SK-N-DZ (cell line): ENCODE measurements around the gene KRTAP29-1.

Experiments
- DNase-seq: peaks from one replicate; pipeline ENCODE4 v3.0.0-alpha.2; 2015; ENCODE audit warnings: low spot score

Gene KRTAP29-1

DNA sequence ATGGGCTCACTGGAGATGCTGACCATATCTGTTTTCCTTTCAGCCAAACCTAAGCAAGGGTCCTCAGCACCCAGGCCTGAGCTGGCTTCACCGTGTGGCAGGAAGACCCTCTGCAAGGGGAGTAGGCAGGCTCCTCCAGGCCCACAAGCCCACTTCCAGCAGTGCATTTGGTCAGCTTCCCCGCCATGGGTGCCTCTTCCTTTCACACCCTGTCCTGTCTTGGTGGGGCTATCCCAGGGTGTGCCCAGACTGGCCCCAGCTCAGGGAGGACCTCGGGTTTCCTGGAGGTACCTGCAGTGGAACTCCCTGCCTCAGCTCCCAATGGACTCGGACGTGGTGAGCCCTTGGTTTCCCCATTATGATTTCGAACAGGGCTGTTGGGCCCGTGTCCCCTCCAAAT is 25.6 kb upstream of the KRTAP29-1 start:
- no peak for DNase-seq

DNA sequence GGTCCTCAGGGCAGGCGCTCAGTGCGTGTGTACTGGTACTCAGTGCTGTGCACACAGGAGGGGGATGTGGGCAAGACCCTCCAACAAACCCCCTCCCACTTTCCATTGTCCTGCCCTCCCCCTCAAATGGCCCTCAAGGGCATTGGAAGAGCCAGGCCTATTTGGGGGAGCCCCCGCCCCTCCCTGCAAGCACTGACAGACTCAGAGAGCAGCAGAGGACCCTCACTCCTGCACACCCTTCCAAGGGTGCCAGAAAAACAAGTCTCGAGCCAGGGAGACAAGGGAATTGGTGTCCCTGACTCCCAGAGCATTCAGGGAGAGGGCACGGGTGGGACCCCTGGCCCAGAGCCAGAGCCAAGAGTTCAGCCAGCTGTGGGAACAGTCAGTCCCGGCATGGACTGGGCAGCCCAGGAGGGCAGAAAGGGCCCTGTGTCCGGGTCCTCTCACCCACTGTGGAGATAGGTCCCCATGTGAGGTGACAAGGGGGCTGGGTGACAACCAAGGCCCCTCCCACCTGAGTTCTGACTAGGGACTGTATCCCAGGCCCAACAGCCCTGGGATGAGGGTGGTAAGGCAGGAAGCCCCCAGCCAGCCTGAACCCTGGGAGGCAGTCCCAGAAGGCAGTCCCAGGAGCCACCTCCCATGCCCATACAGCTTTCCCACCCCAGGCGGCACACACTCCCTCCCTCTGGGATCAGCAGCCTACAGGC is 24.9 kb upstream of the KRTAP29-1 start:
- DNase-seq: no peak

DNA sequence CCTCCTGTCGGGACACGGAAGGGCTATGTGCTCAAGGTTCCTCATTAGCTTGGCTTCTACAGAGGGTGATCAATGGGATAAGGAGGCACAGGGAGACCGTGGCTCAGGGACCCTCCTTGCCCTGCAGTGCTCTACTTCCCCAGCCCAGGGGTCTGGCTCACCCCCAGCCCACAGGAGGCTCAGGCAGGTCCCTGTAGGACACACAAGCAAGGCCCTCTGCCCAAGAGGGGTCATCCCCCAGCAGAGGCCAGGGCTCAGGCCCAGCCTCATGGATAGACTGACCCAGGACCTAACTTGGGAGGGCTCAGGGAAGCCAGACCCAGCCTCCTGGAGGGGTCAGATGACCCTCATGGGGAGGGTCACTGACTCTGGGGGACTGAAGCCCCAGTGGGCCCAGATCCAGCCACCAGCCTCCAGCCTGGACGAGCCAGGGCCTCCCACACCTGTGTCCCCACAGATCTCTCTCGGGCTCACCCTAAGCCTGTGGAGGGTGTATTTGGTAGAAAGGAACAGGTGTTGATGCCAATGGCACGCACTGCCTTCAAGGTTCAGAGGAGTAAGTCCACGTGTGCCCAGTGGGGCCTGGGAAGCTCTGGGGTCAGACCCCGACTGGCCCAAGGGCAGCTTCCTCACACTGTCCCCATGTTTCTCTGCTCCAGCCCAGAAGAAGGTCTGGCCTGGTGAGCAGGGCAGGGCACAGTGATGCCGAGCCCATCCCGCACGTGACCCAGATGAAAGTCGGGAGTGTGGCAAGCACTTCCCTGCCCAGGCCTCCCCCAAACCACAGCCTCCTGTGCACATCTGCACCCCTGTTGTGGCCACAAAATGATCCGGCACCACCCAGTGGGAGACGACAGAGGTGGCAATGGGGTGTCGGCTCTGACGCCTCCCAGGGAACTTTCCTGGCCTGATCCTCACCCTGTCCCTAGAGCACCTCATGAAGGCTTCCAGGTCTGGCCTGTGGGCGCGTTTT is 23.8 kb upstream of the KRTAP29-1 start:
- DNase-seq: no peak

DNA sequence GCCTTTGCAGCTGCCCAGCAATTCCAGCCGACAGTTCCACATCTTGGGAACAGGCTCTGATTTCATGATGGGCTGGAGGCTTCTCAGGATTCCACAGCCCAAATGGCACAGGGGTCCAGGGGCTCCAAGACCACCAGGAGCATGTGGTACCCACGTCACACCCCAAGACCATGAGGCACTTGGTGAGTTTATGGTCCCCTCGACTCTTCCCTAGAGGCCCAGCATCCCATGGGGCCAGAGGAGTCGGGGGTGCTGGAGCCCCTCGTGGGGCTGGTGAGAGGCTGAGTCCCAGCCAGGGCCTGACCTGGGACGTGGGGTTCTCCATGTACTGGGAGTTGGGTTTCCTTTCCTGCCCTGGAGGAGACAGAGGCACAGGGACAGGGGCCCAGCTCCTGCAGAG is 23.0 kb upstream of the KRTAP29-1 start:
- DNase-seq: no peak

DNA sequence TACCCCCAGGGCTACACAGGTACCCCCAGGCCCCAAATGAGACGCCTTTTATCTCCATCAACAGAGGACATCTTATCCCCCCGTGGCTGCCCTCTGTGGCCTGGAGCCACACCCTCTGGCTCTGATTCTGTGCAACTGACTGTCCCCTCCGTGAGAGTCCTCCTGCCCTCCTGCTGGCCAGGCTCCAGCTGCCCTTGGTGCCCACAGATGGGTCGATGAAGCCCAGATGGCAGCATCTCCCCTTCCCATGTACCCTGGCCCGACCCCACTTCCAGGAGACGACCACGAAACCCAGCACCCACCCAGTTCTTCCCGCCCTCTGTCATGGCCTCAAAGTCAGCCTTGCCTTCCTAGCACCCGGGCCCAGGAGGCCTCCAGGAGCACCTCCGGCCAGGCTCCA is 22.5 kb upstream of the KRTAP29-1 start:
- DNase-seq: no peak

DNA sequence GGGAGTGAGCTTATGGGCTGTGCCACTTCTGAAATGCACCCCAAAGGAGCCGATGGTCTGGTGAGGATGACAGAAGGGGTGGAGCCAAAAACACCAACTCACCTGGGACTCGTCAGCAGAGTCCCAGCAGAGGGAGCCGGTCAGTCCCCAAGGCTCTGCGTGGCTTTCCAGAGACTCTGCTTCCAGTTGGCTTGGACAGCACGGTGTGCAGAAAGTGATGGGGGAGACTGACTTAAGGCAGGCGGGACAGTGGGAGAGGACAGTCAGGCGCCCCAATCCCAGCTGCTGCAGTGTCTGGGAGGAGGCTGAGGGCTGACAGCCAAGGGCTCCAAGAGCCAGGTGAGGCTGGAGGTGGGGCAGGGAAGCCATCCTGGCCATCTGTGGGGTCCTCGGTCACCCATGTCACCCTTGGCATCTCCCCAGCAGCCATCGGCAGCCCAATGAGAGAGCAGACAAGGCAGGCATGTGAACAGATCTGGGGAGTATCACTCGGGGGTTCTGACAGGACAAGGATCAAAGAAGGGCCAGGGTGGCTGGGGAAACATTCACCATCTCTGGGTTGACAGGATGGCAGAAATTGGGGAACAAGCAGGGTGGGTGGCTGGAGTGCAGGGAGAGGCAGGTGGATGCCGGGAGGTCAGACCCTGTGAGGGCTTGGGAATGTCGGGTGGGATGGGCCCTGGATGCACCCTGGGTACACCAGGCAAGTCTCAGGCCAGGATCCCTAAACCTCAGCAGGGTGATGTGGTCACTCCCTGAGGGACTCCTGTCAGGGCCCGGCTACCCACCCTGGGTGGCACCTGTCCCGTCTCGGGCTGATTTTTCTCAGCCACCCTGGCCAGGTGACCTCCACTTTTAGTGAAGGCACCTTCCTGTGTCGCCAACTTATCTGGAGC is 21.8 kb upstream of the KRTAP29-1 start:
- no peak for DNase-seq

DNA sequence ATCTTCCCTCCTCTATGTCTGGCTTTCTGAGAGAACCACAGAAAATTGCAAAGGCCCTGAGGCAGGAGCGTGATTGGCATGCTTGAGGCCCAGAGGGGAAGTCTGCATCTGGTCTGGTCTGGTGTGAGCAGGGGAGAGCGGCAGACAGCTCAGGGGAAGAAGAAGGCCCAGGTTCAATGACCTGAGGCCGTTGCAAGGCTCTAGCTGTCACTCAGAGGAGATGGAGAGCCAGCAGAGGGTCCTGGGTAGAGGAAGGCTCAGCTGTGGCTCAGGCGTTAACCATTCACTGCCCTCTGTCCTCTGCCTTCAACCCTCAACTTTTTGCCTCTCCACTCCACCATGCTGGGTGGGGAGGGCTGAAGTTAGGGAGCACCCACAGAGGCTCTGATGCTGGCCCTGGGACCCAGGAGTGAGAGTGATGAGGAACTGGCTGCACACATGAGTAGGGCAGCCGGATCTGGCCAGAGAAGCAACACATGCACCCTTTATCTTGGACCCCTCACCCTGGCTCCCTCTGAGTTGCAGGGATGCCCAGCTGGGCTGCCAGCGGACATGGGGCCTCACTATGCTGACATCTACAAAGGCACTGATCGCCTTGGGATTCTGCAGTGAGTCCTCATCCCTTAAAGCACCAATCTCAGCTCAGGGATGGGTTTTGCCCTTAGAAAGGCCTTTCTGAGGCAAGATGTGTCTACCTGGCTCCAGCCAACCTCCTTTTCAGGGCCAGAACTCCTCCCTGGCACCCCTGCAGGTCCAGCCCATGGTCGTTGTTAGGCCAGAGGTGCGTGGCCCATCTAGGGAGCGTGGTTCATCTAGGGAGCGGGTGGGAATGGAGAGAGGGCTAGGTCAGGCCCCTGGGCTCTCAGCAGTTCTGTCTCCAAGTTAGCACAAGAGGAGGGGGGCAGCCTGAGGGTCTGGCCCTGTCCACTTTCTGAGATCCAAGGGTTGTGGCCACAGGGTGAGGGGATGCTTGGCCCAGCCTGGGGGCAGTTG is 20.5 kb upstream of the KRTAP29-1 start:
- DNase-seq: no peak

DNA sequence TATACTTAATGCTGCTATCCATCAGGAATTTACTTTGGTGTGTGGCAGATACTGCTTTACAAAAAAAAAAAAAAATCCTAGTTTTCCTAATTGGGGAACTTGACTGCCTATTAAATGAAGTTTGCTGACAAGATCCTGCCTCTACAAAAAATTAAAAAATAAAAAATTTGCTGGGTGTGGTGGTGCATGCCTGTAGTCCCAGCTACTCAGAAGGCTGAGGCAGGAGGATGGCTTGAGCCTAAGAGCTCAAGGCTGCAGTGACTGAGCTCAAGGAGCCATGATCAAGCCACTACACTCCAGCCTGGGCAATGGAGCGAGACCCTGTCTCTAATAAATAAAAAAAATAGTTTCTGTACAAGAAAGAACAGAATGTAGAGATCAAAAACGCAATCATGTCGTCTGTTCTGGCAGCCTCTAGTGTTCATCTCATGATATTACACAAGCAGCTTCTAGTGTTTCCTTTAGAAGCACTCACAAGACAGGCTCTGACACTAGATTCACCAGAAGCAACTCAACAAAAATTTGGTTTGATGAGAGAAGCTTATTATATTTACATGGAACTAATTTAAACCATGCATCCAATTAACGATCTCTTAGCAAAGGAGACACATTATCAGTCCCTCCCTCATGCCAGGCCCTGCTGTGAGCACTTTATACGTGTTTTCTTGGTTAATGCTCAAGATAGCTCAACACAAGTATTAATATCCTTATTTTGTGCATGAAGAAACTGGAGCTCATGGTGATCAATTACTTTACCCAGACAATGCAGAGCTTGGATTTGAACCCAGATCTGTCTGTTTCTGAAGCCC is 19.6 kb upstream of the KRTAP29-1 start:
- peak; percentile 11 for DNase-seq

DNA sequence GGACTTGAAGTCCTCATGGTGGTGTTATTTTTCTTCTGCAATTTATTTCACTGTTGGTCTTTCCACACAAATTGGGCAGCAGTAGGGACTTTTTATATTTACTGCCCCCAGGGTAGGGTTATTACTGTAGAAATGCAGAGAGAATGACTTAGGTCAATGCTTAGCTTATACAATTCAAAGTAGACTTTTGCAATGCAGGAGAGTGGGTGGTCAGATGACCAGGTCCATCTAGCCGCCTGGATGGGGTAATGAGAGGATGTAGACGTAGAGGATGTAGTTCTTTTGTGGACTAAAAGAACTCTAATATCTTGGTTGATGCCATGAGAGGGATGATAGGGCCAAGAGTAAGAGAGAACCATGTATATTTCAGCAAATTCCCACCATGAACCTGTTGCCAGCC is 15.6 kb upstream of the KRTAP29-1 start:
- no peak for DNase-seq

DNA sequence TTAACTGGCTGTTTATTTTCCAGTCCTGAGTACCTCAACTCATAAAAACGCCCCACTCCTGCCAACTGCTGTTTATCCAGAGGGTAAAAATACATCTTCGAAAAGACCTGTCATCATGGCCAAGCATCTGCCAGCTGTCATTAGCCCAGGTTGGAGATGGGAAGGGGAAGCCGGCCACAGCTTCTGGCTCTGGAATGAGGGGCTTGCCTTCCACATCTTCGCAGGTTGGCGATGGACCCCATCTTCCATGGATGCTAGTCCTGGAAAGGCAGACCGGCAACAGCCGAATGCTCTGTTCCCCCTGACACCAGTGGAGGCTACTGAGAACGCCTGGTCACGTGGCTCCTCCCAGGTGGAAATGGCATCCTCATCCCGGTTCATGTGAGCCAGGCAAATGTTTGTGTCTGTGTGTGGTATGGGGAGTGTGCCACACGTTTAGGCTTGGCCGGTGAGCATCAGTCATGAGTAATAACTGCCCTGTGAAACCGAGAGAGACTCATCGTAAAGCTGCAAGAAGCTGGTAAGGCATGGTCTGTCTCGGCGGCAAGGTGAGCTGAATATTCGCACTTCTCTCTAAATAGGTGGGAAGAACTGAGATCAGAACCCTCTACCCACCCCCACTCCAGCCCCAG is 13.3 kb upstream of the KRTAP29-1 start:
- no peak for DNase-seq

DNA sequence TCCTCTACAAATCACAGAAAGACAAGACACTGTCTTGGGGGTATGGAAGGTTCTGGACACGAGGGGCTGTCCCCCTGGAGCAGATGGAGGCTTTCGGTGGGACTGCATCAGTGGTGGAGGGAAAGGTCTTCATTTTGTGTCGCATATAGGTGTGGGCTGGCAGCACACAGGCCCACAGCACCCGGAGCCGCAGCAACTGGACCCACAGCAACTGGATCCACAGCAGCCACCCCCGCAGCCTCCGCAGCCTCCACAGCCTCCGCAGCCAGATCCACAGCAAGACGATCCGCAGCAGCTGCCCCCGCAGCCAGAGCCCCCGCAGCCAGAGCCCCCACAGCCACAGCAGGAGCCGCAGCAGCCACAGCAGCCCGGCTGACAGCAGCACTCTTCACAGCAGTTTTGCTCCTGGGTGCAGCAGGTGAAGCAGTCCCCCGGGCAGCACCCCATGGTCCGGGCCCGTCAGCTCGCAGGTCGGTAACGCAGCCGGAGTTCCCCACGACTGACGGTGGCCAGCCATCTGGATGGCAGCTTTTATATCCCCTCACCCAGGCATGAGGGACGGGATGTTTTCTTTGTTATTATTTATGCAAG is 12.6 kb upstream of the KRTAP29-1 start, which contains the start of gene KRTAP17-1:
Gene KRTAP17-1 (minus strand): TSS at position 507 of the 591 bp plus-strand sequence. CDS start 60 bp downstream, at position 447.
- DNase-seq: no peak

DNA sequence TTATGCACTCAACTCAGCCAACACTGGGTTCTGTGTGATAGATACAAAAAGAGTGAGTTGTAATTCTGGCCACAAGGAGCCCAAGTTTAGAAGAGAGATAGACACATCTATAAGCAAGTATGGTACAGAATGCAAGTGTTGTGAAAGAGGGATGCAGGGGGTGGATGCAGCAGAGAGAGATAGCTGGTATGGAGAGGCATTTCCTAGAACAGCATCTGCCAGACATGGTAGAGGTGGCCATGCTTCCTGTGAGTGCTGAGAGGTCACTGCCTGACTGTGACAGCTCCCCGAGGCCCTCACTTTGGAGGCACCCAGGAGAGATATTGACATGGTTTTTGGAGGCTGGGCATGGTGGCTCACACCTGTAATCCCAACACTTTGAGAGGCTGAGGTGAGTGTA is 8.5 kb upstream of the KRTAP29-1 start:
- no peak for DNase-seq

DNA sequence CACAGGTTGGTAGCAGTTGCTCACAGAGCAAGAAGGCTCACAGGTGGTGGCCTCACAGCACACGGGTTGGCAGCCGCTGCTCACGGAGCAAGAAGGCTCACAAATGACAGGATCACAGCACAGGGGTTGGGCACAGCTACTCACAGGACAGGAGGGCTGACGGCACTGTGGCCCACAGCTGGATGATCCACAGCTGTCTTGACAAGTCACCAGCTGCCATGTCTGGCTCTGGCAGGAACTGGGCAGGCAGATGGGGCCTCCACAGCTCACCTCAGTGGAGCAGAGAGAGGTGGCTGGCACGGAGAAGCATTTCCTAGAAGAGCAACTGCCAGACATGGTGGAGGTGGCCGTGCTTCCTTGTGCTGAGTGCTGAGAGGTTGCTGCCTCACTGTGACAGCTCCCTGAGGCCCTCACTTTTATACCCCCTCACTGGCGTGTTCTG is 6.3 kb upstream of the KRTAP29-1 start, which contains the start of gene KRTAP16-1:
Gene KRTAP16-1 (minus strand): TSS at position 392 of the 442 bp plus-strand sequence. CDS start 56 bp downstream, at position 336.
- no peak for DNase-seq

DNA sequence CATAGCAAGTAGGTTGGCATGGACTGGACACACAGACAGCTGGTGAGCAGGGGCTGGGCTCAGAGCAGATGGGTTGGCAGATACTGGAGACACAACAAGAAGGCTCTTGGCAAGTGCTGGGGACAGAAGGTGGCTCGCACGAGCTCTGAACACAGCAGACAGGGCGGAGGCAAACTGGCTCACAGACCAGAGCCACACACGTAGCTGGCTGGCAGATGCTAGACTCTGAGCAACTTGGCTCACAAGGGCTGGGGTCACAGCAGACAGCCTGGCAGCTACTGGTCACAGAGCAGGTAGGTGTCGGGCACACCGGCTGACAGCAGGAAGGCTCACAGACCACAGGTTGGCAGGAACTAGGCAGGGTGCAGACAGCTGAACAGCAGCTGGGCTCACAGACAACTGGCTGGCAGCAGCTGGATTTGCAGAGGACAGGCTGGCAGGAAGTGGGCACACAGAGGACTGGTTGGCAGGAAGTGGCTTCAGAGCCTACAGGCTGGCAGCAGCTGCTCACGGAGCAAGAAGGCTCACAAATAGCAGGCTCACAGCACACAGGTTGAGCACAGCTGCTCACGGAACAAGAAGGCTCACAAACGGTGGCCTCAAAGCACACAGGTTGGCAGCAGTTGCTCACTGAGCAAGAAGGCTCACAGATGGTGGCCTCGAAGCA is 5.7 kb upstream of the KRTAP29-1 start:
- DNase-seq: no peak

DNA sequence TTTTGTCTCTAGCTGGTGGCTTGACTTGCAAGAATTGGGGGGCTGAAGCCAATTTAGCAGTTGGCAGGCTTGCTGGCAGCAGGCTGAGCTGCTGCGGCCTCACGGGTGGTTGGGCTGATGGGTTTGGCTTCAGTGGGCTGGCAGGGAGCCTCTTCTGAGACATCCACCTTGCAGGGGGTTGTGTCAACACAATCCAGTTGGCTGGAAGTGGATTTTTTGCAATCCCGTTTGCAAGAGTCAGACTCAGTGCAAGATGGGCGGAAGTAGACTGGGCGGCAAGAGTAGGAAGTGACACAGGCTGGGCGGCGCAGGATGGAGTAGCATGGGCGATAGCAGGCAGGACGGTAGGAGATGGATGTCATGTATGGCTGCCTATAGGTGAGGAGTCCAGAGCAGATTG is 5.0 kb upstream of the KRTAP29-1 start:
- no peak for DNase-seq

DNA sequence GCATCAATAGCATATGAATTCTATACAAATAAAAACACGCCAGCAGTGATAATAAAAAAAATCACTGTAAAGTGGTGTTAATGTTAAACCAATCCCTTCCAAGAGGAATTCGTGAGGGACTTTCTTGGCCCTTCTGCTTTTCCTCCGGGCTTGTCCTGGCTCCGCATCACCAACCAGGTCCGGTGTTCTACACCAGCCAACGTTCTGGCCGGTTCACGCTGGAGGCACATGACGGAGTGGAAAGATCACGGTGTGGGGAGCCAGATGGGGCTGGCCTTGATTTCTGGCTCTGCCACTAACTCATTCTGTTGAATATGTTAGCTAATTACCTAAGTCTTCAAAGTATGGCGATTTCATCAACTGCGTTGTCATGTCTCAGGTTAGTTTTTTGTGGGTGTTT is 1.4 kb upstream of the KRTAP29-1 start:
- DNase-seq: no peak

DNA sequence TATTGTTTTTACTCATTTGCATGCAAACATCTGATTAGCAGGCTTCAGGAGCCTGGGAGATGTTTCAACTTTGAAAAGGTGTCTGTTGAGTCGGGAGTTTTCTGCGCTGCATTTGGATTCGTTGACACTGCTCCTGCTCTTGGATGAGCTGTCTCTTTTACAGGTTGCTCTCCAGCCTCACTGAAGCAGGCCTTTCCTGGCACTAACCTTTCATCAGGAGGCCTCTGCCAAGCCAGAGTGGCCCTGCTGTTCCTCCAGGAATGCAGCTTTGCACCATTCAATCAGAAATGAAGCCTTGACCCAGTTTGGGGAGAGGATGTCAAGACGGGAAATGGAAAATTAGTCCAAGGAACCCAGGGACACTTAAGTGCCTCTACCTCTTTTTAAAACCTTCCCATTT is 330 bp upstream of the KRTAP29-1 start:
- DNase-seq: no peak
